HL-60/S4 treated with phorbol 12-myristate 13-acetate at 8.2 ng/mL for 4 days and 3 days (cell line): ENCODE measurements around the gene ABHD17A.

Experiments
- in situ Hi-C: fragments of 300-500 bp; cut with MboI; formaldehyde crosslinking; loops from 2 replicates; pipeline ENCODE4 v1.15.0; 2022; ENCODE audit warnings: low sequenced_read_pairs

ABHD17A gene

GRCh38 chr19:1841209-1841924, 43.9 kb downstream of the ABHD17A start:
- in situ Hi-C loops, result no loop called here

- in situ Hi-C loops, result no loop called here
Measured at GRCh38 chr19:1840541-1841115, 44.7 kb downstream of the ABHD17A start.

- in situ Hi-C loops, result no loop called here
Measured at GRCh38 chr19:1839658-1840540, 45.4 kb downstream of the ABHD17A start.

- in situ Hi-C loops, result no loop called here
Measured at GRCh38 chr19:1837625-1838105, 47.6 kb downstream of the ABHD17A start.

GRCh38 chr19:1837222-1837565, 48.1 kb downstream of the ABHD17A start:
- in situ Hi-C loops, result no loop called here

GRCh38 chr19:1836458-1837221, 48.7 kb downstream of the ABHD17A start:
- in situ Hi-C loops, result no loop called here

GRCh38 chr19:1833540-1833939, 51.8 kb downstream of the ABHD17A start:
- in situ Hi-C loops, result no loop called here

- in situ Hi-C loops, result no loop called here
Measured at GRCh38 chr19:1832046-1832663, 53.1 kb downstream of the ABHD17A start.

GRCh38 chr19:1830978-1831377, 54.3 kb downstream of the ABHD17A start:
- in situ Hi-C loops, result no loop called here

- in situ Hi-C loops, result no loop called here
Measured at GRCh38 chr19:1830568-1830967, 54.7 kb downstream of the ABHD17A start.

GRCh38 chr19:1829958-1830357, 55.3 kb downstream of the ABHD17A start:
- in situ Hi-C loops, result no loop called here

GRCh38 chr19:1828279-1829238, 56.7 kb downstream of the ABHD17A start:
- in situ Hi-C loops, result no loop called here

GRCh38 chr19:1827566-1828278, 57.6 kb downstream of the ABHD17A start:
- in situ Hi-C loops, result no loop called here
